IMR-90 (cell line): ENCODE results near the gene HASPIN. TPM values are rescaled to one million over a fixed set of nuclear protein-coding genes. Genes with fewer than 3 reads are reported as not detected.
"Not testable (repeated sequence)": the region's sequence is repeated elsewhere in the genome, so short reads cannot be mapped to it uniquely, and the experiment has no call there.

Experiments
- ATAC-seq: fragments of 200-7000 bp; cut with Tn5 transposase; 2 replicates; pipeline ENCODE4 v1.9.1; 2020; ENCODE audit warnings: low read depth, mild to moderate bottlenecking, moderate library complexity
- BruUV-seq: library from RNA; stranded (reverse); fragments of 400-500 nt; replicated peaks from 2 replicates; lab custom pipeline; 2021; lab: Mats Ljungman, UMichigan
- CTCF ChIA-PET: fragments of 300-600 bp; formaldehyde crosslinking; extraction: SDS; loops from one replicate; lab custom pipeline; 2021; ENCODE audit warnings: antibody characterized with exemption; lab: Yijun Ruan, JAX
- POLR2A ChIA-PET: fragments of 300-600 bp; sonication (Branson Sonifier 250); formaldehyde crosslinking; loops from one replicate; lab custom pipeline; 2022; ENCODE audit warnings: antibody characterized with exemption; ENCODE audit not compliant: unreplicated experiment; lab: Charles Lee
- DNase-seq: peaks from one replicate; pipeline ENCODE4 v3.0.0; 2013
- H2AFZ ChIP-seq: replicated peaks from 2 replicates; pipeline ENCODE3; 2013; ENCODE audit warnings: low read length, mild to moderate bottlenecking; ENCODE audit not compliant: poor library complexity
- H2AK5ac ChIP-seq: 2 replicates; pipeline ENCODE4 v1.6.1; 2013; ENCODE audit warnings: low read depth, low read length, inconsistent platforms
- H2AK9ac ChIP-seq: replicated peaks from 2 replicates; pipeline ENCODE3; 2013; ENCODE audit warnings: mild to moderate bottlenecking, low read depth, low read length, moderate library complexity; ENCODE audit not compliant: poor library complexity
- H2BK120ac ChIP-seq: 2 replicates; pipeline ENCODE4 v1.6.1; 2013; ENCODE audit warnings: low read depth, low read length, inconsistent platforms
- H2BK15ac ChIP-seq: 3 replicates; pipeline ENCODE4 v1.6.1; 2013; ENCODE audit warnings: low read depth, low read length, inconsistent platforms
- H2BK20ac ChIP-seq: 2 replicates; pipeline ENCODE4 v1.6.1; 2013; ENCODE audit warnings: low read depth, mild to moderate bottlenecking, inconsistent platforms, low read length, moderate library complexity
- H2BK5ac ChIP-seq: 2 replicates; pipeline ENCODE4 v1.6.1; 2013; ENCODE audit warnings: mild to moderate bottlenecking, low read depth, low read length, inconsistent platforms; ENCODE audit not compliant: poor library complexity, severe bottlenecking
- H3K14ac ChIP-seq: replicated peaks from 2 replicates; pipeline ENCODE4 v1.6.1; 2013; ENCODE audit warnings: low read depth, low read length, inconsistent platforms
- H3K18ac ChIP-seq: 2 replicates; pipeline ENCODE4 v1.6.1; 2013; ENCODE audit warnings: low read depth, low read length, control low read depth
- H3K23ac ChIP-seq: 2 replicates; pipeline ENCODE4 v1.6.1; 2013; ENCODE audit warnings: low read depth, low read length, inconsistent platforms
- H3K27ac ChIP-seq: 2 replicates; pipeline ENCODE4 v1.5.1; 2013; ENCODE audit warnings: mild to moderate bottlenecking, control low read depth, low read length; ENCODE audit not compliant: insufficient read depth
- H3K27me3 ChIP-seq: 2 replicates; pipeline ENCODE4 v1.6.1; 2013; ENCODE audit warnings: low read length; ENCODE audit not compliant: control insufficient read depth, insufficient read depth
- H3K36me3 ChIP-seq: 2 replicates; pipeline ENCODE4 v1.6.1; 2013; ENCODE audit warnings: low read length, mixed read lengths; ENCODE audit not compliant: control insufficient read depth, insufficient read depth
- H3K4ac ChIP-seq: 2 replicates; pipeline ENCODE4 v1.6.1; 2013; ENCODE audit warnings: low read depth, low read length, inconsistent platforms
- H3K4me1 ChIP-seq: 2 replicates; pipeline ENCODE4 v1.6.1; 2013; ENCODE audit warnings: low read length, mixed read lengths; ENCODE audit not compliant: control insufficient read depth, insufficient read depth
- H3K4me2 ChIP-seq: 2 replicates; pipeline ENCODE4 v1.6.1; 2013; ENCODE audit warnings: low read depth, mild to moderate bottlenecking, control low read depth, low read length, moderate library complexity
- H3K4me3 ChIP-seq: 2 replicates; pipeline ENCODE4 v1.5.1; 2013; ENCODE audit warnings: low read depth, mild to moderate bottlenecking, control low read depth, low read length, moderate library complexity; ENCODE audit not compliant: insufficient read depth
- H3K56ac ChIP-seq: 2 replicates; pipeline ENCODE4 v1.6.1; 2013; ENCODE audit warnings: low read length, inconsistent platforms; ENCODE audit not compliant: insufficient read depth; ENCODE audit errors: extremely low read depth
- H3K79me1 ChIP-seq, 2 experiments: 2 replicates each; pipeline ENCODE4 v1.6.1; 2013; ENCODE audit warnings: low read length in 2 of 2, inconsistent platforms in 1 of 2, low read depth in 1 of 2
- H3K9ac ChIP-seq: 2 replicates; pipeline ENCODE4 v1.6.1; 2013; ENCODE audit warnings: low read depth, low read length, control low read depth
- H3K9me1 ChIP-seq: 2 replicates; pipeline ENCODE4 v1.6.1; 2013; ENCODE audit warnings: low read length, inconsistent platforms; ENCODE audit not compliant: insufficient read depth
- H3K9me3 ChIP-seq: 2 replicates; pipeline ENCODE4 v1.6.1; 2013; ENCODE audit warnings: low read length; ENCODE audit not compliant: control insufficient read depth, insufficient read depth
- H4K20me1 ChIP-seq: 2 replicates; pipeline ENCODE4 v1.6.1; 2013; ENCODE audit warnings: low read length, inconsistent platforms; ENCODE audit not compliant: insufficient read depth
- H4K5ac ChIP-seq: 2 replicates; pipeline ENCODE4 v1.6.1; 2013; ENCODE audit warnings: mild to moderate bottlenecking, low read depth, low read length, control low read depth
- H4K8ac ChIP-seq, 2 experiments: 2 replicates each; pipeline ENCODE4 v1.6.1; 2013; ENCODE audit warnings: low read depth in 2 of 2, low read length in 2 of 2, control low read depth in 1 of 2, inconsistent platforms in 1 of 2
- H4K91ac ChIP-seq: 2 replicates; pipeline ENCODE4 v1.6.1; 2013; ENCODE audit warnings: low read depth, low read length, inconsistent platforms; ENCODE audit not compliant: insufficient read depth
- POLR2A ChIP-seq: IDR thresholded peaks from 2 replicates; pipeline ENCODE4 v1.6.1; 2012; ENCODE audit warnings: mild to moderate bottlenecking, low read depth, low read length
- WGBS, 2 experiments: methylation state at CpG; one replicate each; pipeline versions ENCODE4 v1.1.5 to v1.1.7; 2013; ENCODE audit warnings: missing lambda C conversion rate in 2 of 2; ENCODE audit not compliant: insufficient read length in 1 of 2; ENCODE audit errors: extremely low coverage in 2 of 2; 5-methylcytosine and 5-hydroxymethylcytosine counted together
- dilution Hi-C: fragments of 300-500 bp; cut with HindIII; formaldehyde crosslinking; loops from one replicate; pipeline ENCODE4 v1.14.3; 2018; ENCODE audit warnings: low sequenced_read_pairs; ENCODE audit not compliant: unreplicated experiment
- in situ Hi-C: fragments of 300-500 bp; cut with MboI; formaldehyde crosslinking; loops from 3 replicates; pipeline ENCODE4 v1.14.3; 2019; ENCODE audit warnings: low sequenced_read_pairs, inconsistent platforms, mixed read lengths
- intact Hi-C: fragments of 100-400 bp; cut with micrococcal nuclease; formaldehyde crosslinking; loops from 2 replicates; pipeline ENCODE4 v1.10.0; 2022
- polyA plus RNA-seq, 3 experiments: library from polyadenylated mRNA; depleted of rRNA; stranded (reverse); fragments of >200 nt; gene quantifications; 2 replicates each; pipeline ENCODE4 v1.2.3, GENCODE V29; 2012; ENCODE audit warnings: low replicate concordance in 1 of 3
- total RNA-seq: library from RNA; depleted of rRNA; stranded (reverse); fragments of >200 nt; gene quantifications from 2 replicates; pipeline ENCODE4 v1.2.3, GENCODE V29; 2012
- TF ChIP-seq, protein P1 (sequence below): fragments of 150-350 bp; IDR thresholded peaks from 2 replicates; pipeline ENCODE4 v1.6.1; 2016; ENCODE audit warnings: low read depth, mild to moderate bottlenecking, low read length, moderate library complexity, borderline replicate concordance

Gene HASPIN
- total and polyA plus RNA-seq, 2 of the 4 experiments (the other 2 are of a cell fraction), result 2.2 to 4.3 TPM

DNA sequence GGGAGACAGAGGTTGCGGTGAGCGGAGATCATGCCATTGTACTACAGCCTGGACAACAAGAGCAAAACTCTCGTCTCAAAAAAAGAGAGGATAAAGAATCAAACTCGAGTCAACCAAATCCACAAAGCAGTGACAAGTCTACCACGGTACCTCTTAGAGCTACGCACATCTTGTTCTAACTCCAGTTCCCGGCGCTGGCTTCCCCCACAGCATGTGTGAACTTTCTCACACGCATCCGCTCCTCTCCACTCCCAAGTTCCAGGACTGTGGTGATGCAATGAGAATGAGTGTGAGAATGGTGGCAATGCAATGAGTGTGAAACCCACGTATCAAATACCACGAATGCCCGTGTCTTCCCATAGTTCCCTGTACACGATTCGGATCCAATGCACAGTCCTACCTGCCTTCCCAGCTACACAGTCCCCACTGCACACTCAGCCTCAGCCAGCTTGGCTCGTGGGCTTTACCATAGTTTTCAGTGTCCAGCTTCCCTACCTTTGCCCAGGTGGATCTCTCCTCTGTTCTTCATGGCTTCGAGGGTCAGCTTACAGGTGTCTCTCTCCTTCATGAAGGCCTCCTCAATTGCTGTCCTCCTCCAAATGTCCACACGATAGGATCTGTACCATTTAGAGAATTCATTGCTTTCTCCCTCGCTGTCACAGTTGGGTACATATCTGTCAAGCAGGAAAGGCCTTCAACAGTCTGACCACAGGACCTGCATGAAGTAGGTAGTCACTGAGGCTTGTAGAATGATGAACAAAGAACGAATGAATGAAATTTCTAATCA is 18.6 kb upstream of the HASPIN start:
- no peak overlapping the region for H2AK5ac ChIP-seq
- no peak overlapping the region for H3K4ac ChIP-seq
- no peaks in the 10 kb centered on the region for H3K27me3 ChIP-seq
- no TSS peak for BruUV-seq
- no peaks in the 10 kb centered on the region for H3K4me1 ChIP-seq
- H3K18ac ChIP-seq, result no peak overlapping the region
- no peak overlapping the region for H2BK5ac ChIP-seq
- H3K4me3 ChIP-seq, result no peak overlapping the region
- H3K14ac ChIP-seq, result no peak overlapping the region
- peaks cover 4% of the 10 kb centered on the region; the same call in 1 of the 2 replicates for H3K9me3 ChIP-seq
- WGBS, 2 experiments, result 78% methylated on average over 7 of the region's 20 CpGs; no CpG with 5 or more reads in 1 of the 2 experiments
- H3K4me2 ChIP-seq, result no peak overlapping the region
- intact Hi-C loops, result no loop called here
- no peak overlapping the region for H3K27ac ChIP-seq
- TF ChIP-seq, protein P1, sequence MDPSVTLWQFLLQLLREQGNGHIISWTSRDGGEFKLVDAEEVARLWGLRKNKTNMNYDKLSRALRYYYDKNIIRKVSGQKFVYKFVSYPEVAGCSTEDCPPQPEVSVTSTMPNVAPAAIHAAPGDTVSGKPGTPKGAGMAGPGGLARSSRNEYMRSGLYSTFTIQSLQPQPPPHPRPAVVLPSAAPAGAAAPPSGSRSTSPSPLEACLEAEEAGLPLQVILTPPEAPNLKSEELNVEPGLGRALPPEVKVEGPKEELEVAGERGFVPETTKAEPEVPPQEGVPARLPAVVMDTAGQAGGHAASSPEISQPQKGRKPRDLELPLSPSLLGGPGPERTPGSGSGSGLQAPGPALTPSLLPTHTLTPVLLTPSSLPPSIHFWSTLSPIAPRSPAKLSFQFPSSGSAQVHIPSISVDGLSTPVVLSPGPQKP, result no peak
- no peak for TF ChIP-seq POLR2A
- H2BK120ac ChIP-seq, result no peak overlapping the region
- dilution Hi-C loops, result no loop called here
- no peak overlapping the region for H3K56ac ChIP-seq
- ChIA-PET CTCF (no interaction called here), POLR2A (no interaction called here)
- no peak overlapping the region for H4K5ac ChIP-seq
- no peak for ATAC-seq
- no peak overlapping the region for H3K23ac ChIP-seq
- H4K20me1 ChIP-seq, result no peaks in the 10 kb centered on the region
- no peak overlapping the region for H3K9ac ChIP-seq
- no peak overlapping the region for H4K8ac ChIP-seq
- H4K91ac ChIP-seq, result no peak overlapping the region
- DNase-seq, result no peak
- H2BK15ac ChIP-seq, result no peak overlapping the region
- H3K9me1 ChIP-seq, result no peaks in the 10 kb centered on the region; the same call in 1 of the 2 replicates
- no peaks in the 10 kb centered on the region for H3K36me3 ChIP-seq
- no peak overlapping the region for H2AK9ac ChIP-seq
- H2AFZ ChIP-seq, result no peak overlapping the region
- H3K79me1 ChIP-seq, result no peaks in the 10 kb centered on the region
- no peak overlapping the region for H2BK20ac ChIP-seq
- in situ Hi-C loops, result no loop called here

DNA sequence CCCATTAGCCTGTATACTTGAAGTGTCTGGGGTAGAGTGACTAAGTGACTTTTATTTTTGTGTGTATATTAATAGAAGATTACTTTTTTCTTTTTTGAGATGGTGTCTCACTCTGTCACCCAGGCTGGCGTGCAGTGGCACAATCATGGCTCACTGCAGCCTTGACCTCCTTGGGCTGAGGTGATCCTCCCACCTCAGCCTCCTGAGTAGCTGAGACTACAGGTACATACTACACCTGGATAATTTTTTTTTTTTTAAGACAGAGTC is 18.1 kb upstream of the HASPIN start:
- H3K9me1 ChIP-seq, H2AK5ac ChIP-seq, H4K8ac ChIP-seq, H2BK120ac ChIP-seq, H3K56ac ChIP-seq, H2BK5ac ChIP-seq, POLR2A ChIA-PET, H3K18ac ChIP-seq, H3K36me3 ChIP-seq, H3K4me3 ChIP-seq, H2AK9ac ChIP-seq, DNase-seq, H3K4ac ChIP-seq, H2BK20ac ChIP-seq, in situ Hi-C loops, intact Hi-C loops, H2AFZ ChIP-seq, H3K27me3 ChIP-seq, H3K14ac ChIP-seq, H3K4me1 ChIP-seq, dilution Hi-C loops, ATAC-seq, H3K27ac ChIP-seq, H3K23ac ChIP-seq, CTCF ChIA-PET, BruUV-seq, H4K91ac ChIP-seq, H3K9me3 ChIP-seq, H4K5ac ChIP-seq, H2BK15ac ChIP-seq, H3K79me1 ChIP-seq, H3K9ac ChIP-seq, H3K4me2 ChIP-seq, H4K20me1 ChIP-seq: not testable (repeated sequence)
- WGBS, 2 experiments, result no CpG with 5 or more reads among the region's 1 CpG
